Neural cell (in vitro differentiated cells): Measurements from ENCODE around the gene FAM83F. TPM values are rescaled to one million over a fixed set of nuclear protein-coding genes. Genes with fewer than 3 reads are reported as not detected.

Experiments
- H2AFZ ChIP-seq: fragments of 200-600, 300-800 bp; sonication (generic), shearing (Covaris generic); 2 replicates; pipeline ENCODE4 v1.6.0; 2014; ENCODE audit warnings: low read depth, mild to moderate bottlenecking, antibody characterized with exemption, low read length, moderate library complexity
- H3F3A ChIP-seq: fragments of 200-600 bp; shearing (Covaris generic); 2 replicates; pipeline ENCODE4 v1.6.1; 2016; ENCODE audit warnings: mild to moderate bottlenecking, moderate library complexity, mixed read lengths, antibody characterized with exemption, low read length; ENCODE audit not compliant: insufficient read depth, poor library complexity, severe bottlenecking
- H3K27ac ChIP-seq: fragments of 200-600, 300-800 bp; sonication (generic), shearing (Covaris generic); 2 replicates; pipeline ENCODE4 v1.5.1; 2014; ENCODE audit warnings: mild to moderate bottlenecking, low read length, moderate library complexity
- H3K27me3 ChIP-seq: fragments of 300-800, 200-600 bp; sonication (generic), shearing (Covaris generic); 2 replicates; pipeline ENCODE4 v1.6.0; 2014; ENCODE audit warnings: mild to moderate bottlenecking, low read depth, low read length, moderate library complexity; ENCODE audit not compliant: insufficient read depth
- H3K36me3 ChIP-seq: fragments of 300-800, 200-600 bp; sonication (generic), shearing (Covaris generic); 2 replicates; pipeline ENCODE4 v1.5.1; 2014; ENCODE audit warnings: mild to moderate bottlenecking, antibody characterized with exemption, low read length, moderate library complexity; ENCODE audit not compliant: insufficient read depth
- H3K4me2 ChIP-seq: fragments of 300-800, 200-600 bp; sonication (generic), shearing (Covaris generic); 2 replicates; pipeline ENCODE4 v1.6.0; 2014; ENCODE audit warnings: mild to moderate bottlenecking, low read length
- H3K4me3 ChIP-seq: fragments of 300-800, 200-600 bp; sonication (generic), shearing (Covaris generic); 2 replicates; pipeline ENCODE4 v1.5.1; 2014; ENCODE audit warnings: mild to moderate bottlenecking, low read length, moderate library complexity
- H3K79me2 ChIP-seq: fragments of 200-600 bp; shearing (Covaris generic); replicated peaks from 2 replicates; pipeline ENCODE4 v1.6.0; 2014; ENCODE audit warnings: mild to moderate bottlenecking, low read length, moderate library complexity; ENCODE audit not compliant: insufficient read depth
- H3K9ac ChIP-seq: fragments of 300-800, 200-600 bp; sonication (generic), shearing (Covaris generic); 2 replicates; pipeline ENCODE4 v1.6.1; 2016; ENCODE audit warnings: mild to moderate bottlenecking, low read length, mixed read lengths
- H3K9me2 ChIP-seq: fragments of 200-600 bp; shearing (Covaris generic); 2 replicates; pipeline ENCODE4 v1.6.1; 2016; ENCODE audit warnings: mild to moderate bottlenecking, low read length, mixed read lengths; ENCODE audit not compliant: insufficient read depth
- H3K9me3 ChIP-seq: fragments of 200-600, 300-800 bp; sonication (generic), shearing (Covaris generic); 2 replicates; pipeline ENCODE4 v1.6.1; 2016; ENCODE audit warnings: mild to moderate bottlenecking, mixed run types, low read length, moderate library complexity, mixed read lengths
- H4K20me1 ChIP-seq: fragments of 200-600 bp; shearing (Covaris generic); 2 replicates; pipeline ENCODE4 v1.6.1; 2016; ENCODE audit warnings: mild to moderate bottlenecking, mixed run types; ENCODE audit not compliant: insufficient read depth
- EP300 ChIP-seq: fragments of 450-650 bp; conservative IDR thresholded peaks from 2 replicates; pipeline ENCODE4 v1.6.1; 2014; ENCODE audit warnings: antibody characterized with exemption, mild to moderate bottlenecking, moderate library complexity; ENCODE audit not compliant: poor library complexity, severe bottlenecking
- EZH2 ChIP-seq: fragments of 200-600, 300-800 bp; shearing (Covaris generic), sonication (generic); IDR thresholded peaks from 2 replicates; pipeline ENCODE4 v1.6.1; 2014; ENCODE audit warnings: antibody characterized with exemption, low read length, borderline replicate concordance, mild to moderate bottlenecking; ENCODE audit not compliant: insufficient read depth, poor library complexity, severe bottlenecking
- MXI1 ChIP-seq: fragments of 450-650 bp; conservative IDR thresholded peaks from 2 replicates; pipeline ENCODE4 v1.6.1; 2014; ENCODE audit warnings: antibody characterized with exemption, mild to moderate bottlenecking; ENCODE audit not compliant: poor library complexity, severe bottlenecking
- POLR2AphosphoS5 ChIP-seq: IDR thresholded peaks from 2 replicates; pipeline ENCODE4 v1.6.1; 2012
- RAD21 ChIP-seq: fragments of 450-650 bp; conservative IDR thresholded peaks from 2 replicates; pipeline ENCODE4 v1.6.1; 2014; ENCODE audit warnings: antibody characterized with exemption, mild to moderate bottlenecking, moderate library complexity
- SMC3 ChIP-seq: fragments of 450-650 bp; conservative IDR thresholded peaks from 2 replicates; pipeline ENCODE4 v1.6.1; 2014; ENCODE audit warnings: antibody characterized with exemption, mild to moderate bottlenecking, moderate library complexity; ENCODE audit not compliant: poor library complexity
- TAF1 ChIP-seq: IDR thresholded peaks from 2 replicates; pipeline ENCODE4 v1.6.1; 2012; ENCODE audit warnings: low read depth
- polyA plus RNA-seq: library from polyadenylated mRNA; depleted of rRNA; stranded (reverse); fragments of >200 nt; gene quantifications from 2 replicates; pipeline ENCODE4 v1.2.3, GENCODE V29; 2014
- TF ChIP-seq, protein P1 (sequence below): IDR thresholded peaks from 2 replicates; pipeline ENCODE4 v1.6.1; 2012; ENCODE audit warnings: borderline replicate concordance
- TF ChIP-seq, protein P2 (sequence below): fragments of 450-650 bp; IDR thresholded peaks from 2 replicates; pipeline ENCODE4 v1.5.1; 2014; ENCODE audit warnings: antibody characterized with exemption, mild to moderate bottlenecking, moderate library complexity; ENCODE audit not compliant: poor library complexity, severe bottlenecking

The FAM83F gene
- polyA plus RNA-seq, 1 donor from 2014 or later, result 0.42 TPM

DNA sequence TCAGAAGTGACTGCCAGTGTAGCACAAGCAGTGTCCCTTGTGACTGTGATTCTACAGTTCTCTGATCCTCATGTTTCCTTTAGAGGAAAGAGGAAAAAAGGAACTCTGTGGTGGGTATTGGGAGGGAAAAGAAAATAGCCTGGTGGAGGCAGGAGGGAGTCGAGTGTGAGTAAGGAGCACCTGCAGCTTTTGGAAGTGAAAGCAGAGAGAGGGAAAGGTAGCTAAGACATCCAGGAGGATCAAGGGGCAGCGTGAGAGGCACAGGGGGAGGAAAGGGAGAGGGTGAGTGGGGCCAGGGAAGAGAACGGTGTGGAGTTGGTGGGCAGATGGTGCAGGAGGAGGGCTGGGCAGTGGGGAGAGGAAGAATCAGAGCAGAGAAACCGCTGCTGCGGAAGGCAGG lies 22.1 kb upstream of the FAM83F start:
- H3K9me3 ChIP-seq, result no peaks in the 10 kb centered on the region
- H3K4me3 ChIP-seq, result no peak overlapping the region
- no peak overlapping the region for H3K9ac ChIP-seq
- H3K27ac ChIP-seq, result no peak overlapping the region
- H3K36me3 ChIP-seq, result no peaks in the 10 kb centered on the region
- H2AFZ ChIP-seq, result no peak overlapping the region
- H3K27me3 ChIP-seq, result no peaks in the 10 kb centered on the region
- no peak overlapping the region for H3K4me2 ChIP-seq
- H3K9me2 ChIP-seq, result no peaks in the 10 kb centered on the region
- no peaks in the 10 kb centered on the region for H4K20me1 ChIP-seq
- TF ChIP-seq MXI1, result no peak
- TF ChIP-seq, protein P1, sequence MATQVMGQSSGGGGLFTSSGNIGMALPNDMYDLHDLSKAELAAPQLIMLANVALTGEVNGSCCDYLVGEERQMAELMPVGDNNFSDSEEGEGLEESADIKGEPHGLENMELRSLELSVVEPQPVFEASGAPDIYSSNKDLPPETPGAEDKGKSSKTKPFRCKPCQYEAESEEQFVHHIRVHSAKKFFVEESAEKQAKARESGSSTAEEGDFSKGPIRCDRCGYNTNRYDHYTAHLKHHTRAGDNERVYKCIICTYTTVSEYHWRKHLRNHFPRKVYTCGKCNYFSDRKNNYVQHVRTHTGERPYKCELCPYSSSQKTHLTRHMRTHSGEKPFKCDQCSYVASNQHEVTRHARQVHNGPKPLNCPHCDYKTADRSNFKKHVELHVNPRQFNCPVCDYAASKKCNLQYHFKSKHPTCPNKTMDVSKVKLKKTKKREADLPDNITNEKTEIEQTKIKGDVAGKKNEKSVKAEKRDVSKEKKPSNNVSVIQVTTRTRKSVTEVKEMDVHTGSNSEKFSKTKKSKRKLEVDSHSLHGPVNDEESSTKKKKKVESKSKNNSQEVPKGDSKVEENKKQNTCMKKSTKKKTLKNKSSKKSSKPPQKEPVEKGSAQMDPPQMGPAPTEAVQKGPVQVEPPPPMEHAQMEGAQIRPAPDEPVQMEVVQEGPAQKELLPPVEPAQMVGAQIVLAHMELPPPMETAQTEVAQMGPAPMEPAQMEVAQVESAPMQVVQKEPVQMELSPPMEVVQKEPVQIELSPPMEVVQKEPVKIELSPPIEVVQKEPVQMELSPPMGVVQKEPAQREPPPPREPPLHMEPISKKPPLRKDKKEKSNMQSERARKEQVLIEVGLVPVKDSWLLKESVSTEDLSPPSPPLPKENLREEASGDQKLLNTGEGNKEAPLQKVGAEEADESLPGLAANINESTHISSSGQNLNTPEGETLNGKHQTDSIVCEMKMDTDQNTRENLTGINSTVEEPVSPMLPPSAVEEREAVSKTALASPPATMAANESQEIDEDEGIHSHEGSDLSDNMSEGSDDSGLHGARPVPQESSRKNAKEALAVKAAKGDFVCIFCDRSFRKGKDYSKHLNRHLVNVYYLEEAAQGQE, result no peak
- no peak for TF ChIP-seq SMC3
- no peak for TF ChIP-seq TAF1
- TF ChIP-seq RAD21, result no peak
- no peak for TF ChIP-seq EZH2
- TF ChIP-seq, protein P2, sequence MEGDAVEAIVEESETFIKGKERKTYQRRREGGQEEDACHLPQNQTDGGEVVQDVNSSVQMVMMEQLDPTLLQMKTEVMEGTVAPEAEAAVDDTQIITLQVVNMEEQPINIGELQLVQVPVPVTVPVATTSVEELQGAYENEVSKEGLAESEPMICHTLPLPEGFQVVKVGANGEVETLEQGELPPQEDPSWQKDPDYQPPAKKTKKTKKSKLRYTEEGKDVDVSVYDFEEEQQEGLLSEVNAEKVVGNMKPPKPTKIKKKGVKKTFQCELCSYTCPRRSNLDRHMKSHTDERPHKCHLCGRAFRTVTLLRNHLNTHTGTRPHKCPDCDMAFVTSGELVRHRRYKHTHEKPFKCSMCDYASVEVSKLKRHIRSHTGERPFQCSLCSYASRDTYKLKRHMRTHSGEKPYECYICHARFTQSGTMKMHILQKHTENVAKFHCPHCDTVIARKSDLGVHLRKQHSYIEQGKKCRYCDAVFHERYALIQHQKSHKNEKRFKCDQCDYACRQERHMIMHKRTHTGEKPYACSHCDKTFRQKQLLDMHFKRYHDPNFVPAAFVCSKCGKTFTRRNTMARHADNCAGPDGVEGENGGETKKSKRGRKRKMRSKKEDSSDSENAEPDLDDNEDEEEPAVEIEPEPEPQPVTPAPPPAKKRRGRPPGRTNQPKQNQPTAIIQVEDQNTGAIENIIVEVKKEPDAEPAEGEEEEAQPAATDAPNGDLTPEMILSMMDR, result no peak
- no peak for TF ChIP-seq EP300
- no peak for TF ChIP-seq POLR2AphosphoS5
- H3K79me2 ChIP-seq, result no peaks in the 10 kb centered on the region
- H3F3A ChIP-seq, result no peaks in the 10 kb centered on the region

DNA sequence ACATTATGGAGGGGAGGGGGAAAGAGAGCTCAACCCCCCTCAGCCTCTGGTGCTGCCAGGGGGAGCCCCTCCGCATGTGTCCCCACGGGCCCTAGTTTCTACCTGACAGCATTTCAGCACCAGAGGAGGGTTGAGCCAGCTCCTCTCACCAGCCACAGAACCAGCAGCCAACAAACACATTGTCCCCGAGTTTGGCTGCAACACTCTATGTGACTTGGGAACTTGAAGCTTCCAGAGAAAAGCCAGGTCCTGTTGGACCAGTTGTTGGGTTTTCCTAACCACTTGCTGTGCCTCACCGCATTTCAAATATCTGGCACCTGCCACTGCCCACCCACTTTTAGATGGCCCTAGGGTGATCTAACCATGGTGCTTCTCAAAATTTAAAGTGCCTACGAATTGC lies 21.1 kb upstream of the FAM83F start:
- no peaks in the 10 kb centered on the region for H3K27me3 ChIP-seq
- no peaks in the 10 kb centered on the region for H3F3A ChIP-seq
- H3K9me2 ChIP-seq, result no peaks in the 10 kb centered on the region
- TF ChIP-seq EZH2, result no peak
- no peak for TF ChIP-seq SMC3
- TF ChIP-seq, protein P1, result no peak
- no peak for TF ChIP-seq EP300
- TF ChIP-seq RAD21, result no peak
- no peak for TF ChIP-seq MXI1
- no peak for TF ChIP-seq TAF1
- TF ChIP-seq, protein P2, result no peak
- TF ChIP-seq POLR2AphosphoS5, result no peak
- H3K9ac ChIP-seq, result no peak overlapping the region
- H3K79me2 ChIP-seq, result no peaks in the 10 kb centered on the region
- H3K4me3 ChIP-seq, result no peak overlapping the region
- H3K27ac ChIP-seq, result no peak overlapping the region
- H3K9me3 ChIP-seq, result no peaks in the 10 kb centered on the region
- no peak overlapping the region for H3K4me2 ChIP-seq
- H4K20me1 ChIP-seq, result no peaks in the 10 kb centered on the region
- H2AFZ ChIP-seq, result no peak overlapping the region
- H3K36me3 ChIP-seq, result no peaks in the 10 kb centered on the region
